Endothelial cell (in vitro differentiated cells): ENCODE data around the gene TIGD4. TPM values are rescaled to one million over a fixed set of nuclear protein-coding genes. Genes with fewer than 3 reads are reported as not detected.

Experiments used
- DNase-seq: peaks from one replicate; pipeline ENCODE4 v3.0.0; 2021; ENCODE audit warnings: low spot score
- H3K27ac Mint-ChIP-seq: one replicate; pipeline ENCODE4 v1.8.0; 2021; ENCODE audit warnings: mixed read lengths, inconsistent platforms; ENCODE audit not compliant: unreplicated experiment
- H3K27me3 Mint-ChIP-seq: one replicate; pipeline ENCODE4 v1.8.0; 2021; ENCODE audit warnings: mild to moderate bottlenecking, moderate library complexity, mixed read lengths, inconsistent platforms; ENCODE audit not compliant: unreplicated experiment
- H3K36me3 Mint-ChIP-seq: one replicate; pipeline ENCODE4 v1.8.0; 2021; ENCODE audit warnings: mild to moderate bottlenecking, low read depth, mixed read lengths, inconsistent platforms; ENCODE audit not compliant: unreplicated experiment
- H3K4me1 Mint-ChIP-seq: one replicate; pipeline ENCODE4 v1.8.0; 2021; ENCODE audit warnings: mild to moderate bottlenecking, mixed read lengths, inconsistent platforms; ENCODE audit not compliant: unreplicated experiment
- H3K4me3 Mint-ChIP-seq: one replicate; pipeline ENCODE4 v1.8.0; 2021; ENCODE audit warnings: mild to moderate bottlenecking, mixed read lengths, inconsistent platforms; ENCODE audit not compliant: unreplicated experiment
- H3K9me3 Mint-ChIP-seq: one replicate; pipeline ENCODE4 v1.8.0; 2021; ENCODE audit warnings: mixed read lengths, inconsistent platforms; ENCODE audit not compliant: unreplicated experiment
- long read RNA-seq: library from polyadenylated mRNA; unstranded; transcript quantifications from one replicate; pipeline ENCODE4 v2.0.0, GENCODE V29; 2020; ENCODE audit not compliant: unreplicated experiment
- total RNA-seq: library from RNA; stranded (reverse); fragmentation: NEBNext Ultra II Directional; extraction: Animal tissue kit (Norgen Biotek cat#: 25700); gene quantifications from one replicate; pipeline ENCODE4 v1.2.1, GENCODE V29; 2021; ENCODE audit not compliant: unreplicated experiment
- TF ChIP-seq, protein P1 (sequence below): fragments of 200-600 bp; sonication (generic); IDR thresholded peaks from one replicate; pipeline ENCODE4 v1.5.0; 2021; ENCODE audit warnings: antibody characterized with exemption; ENCODE audit not compliant: unreplicated experiment

The TIGD4 gene
- total RNA-seq = 1.3 TPM
- long read RNA-seq = 0 reads

DNA sequence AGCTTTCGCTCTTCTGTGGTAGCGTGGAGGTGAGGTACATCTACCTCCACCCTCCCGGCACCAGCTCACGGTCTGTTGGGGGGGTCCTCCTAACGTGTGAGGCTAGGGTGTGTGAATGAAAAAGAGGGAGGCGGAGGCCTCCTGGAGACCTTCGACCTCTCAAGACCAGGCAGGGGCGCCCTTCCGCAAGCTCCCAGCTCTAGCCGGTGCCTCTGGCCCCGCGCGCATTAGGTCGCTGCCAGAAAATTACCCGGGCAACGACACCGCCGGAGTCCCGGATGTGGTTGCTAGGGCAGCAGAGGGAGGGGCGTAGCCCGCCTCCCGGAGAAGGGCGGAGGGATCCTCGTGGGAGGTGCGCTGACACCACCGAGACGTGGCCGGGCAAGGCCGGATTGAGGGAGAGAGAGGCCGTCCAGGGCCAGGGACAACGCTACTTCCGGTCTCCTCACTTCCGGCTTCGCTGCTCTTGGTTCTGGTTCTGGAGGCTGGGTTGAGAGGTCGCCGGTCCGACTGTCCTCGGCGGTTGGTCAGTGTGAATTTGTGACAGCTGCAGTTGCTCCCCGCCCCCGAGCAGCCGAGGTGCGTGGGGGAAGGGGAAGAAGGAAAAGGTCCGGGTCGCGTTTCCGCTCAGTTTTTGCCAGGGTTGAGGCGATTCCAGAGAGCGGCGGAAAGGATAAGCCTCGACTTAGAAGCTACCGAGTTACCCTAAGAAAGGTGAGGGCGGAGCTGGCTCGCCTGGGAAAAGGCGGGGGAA, at the start of gene TIGD4, which contains the start of gene ARFIP1:
Gene TIGD4 (minus strand): TSS at position 218 of the 754 bp plus-strand sequence. CDS start 8,726 bp downstream, outside the sequence.
Gene ARFIP1 (plus strand): TSS at position 442 of the 754 bp plus-strand sequence. CDS start 49,680 bp downstream, outside the sequence.
- DNase-seq = peak; percentile 97
- Mint-ChIP-seq H3K36me3 (peaks cover 5% of the 10 kb centered on the region), H3K9me3 (no peaks in the 10 kb centered on the region), H3K27me3 (peaks cover 19% of the 10 kb centered on the region), H3K4me3 (peak within 1 kb of the TSS; percentile 93), H3K27ac (peak within 1 kb of the TSS; percentile 96), H3K4me1 (peaks cover 45% of the 10 kb centered on the region)
- TF ChIP-seq, protein P1, sequence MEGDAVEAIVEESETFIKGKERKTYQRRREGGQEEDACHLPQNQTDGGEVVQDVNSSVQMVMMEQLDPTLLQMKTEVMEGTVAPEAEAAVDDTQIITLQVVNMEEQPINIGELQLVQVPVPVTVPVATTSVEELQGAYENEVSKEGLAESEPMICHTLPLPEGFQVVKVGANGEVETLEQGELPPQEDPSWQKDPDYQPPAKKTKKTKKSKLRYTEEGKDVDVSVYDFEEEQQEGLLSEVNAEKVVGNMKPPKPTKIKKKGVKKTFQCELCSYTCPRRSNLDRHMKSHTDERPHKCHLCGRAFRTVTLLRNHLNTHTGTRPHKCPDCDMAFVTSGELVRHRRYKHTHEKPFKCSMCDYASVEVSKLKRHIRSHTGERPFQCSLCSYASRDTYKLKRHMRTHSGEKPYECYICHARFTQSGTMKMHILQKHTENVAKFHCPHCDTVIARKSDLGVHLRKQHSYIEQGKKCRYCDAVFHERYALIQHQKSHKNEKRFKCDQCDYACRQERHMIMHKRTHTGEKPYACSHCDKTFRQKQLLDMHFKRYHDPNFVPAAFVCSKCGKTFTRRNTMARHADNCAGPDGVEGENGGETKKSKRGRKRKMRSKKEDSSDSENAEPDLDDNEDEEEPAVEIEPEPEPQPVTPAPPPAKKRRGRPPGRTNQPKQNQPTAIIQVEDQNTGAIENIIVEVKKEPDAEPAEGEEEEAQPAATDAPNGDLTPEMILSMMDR = no peak

DNA sequence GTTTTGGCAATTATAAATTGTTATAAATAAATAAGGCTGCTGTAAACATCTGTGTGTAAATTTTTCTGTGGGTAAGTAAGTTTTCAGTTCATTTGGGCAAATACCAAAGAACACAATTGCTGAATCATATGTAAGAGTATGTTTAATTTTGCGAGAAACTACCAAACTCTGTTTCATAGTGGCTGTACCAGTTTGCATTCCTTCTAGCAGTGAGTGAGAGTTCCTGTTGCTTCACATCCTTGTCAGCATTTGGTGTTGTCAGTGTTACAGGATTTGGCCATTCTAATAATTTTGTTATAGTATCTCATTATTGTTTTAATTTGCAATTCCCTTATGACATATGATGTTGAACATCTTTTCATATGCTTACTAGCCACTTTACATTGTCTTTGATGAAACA, 48.6 kb upstream of the TIGD4 start:
- Mint-ChIP-seq H3K27ac (no peak overlapping the region), H3K4me1 (no peaks in the 10 kb centered on the region), H3K36me3 (peaks cover 25% of the 10 kb centered on the region), H3K9me3 (no peaks in the 10 kb centered on the region), H3K4me3 (no peak overlapping the region), H3K27me3 (peaks cover 2% of the 10 kb centered on the region)
- no peak for DNase-seq
- TF ChIP-seq, protein P1 = no peak

DNA sequence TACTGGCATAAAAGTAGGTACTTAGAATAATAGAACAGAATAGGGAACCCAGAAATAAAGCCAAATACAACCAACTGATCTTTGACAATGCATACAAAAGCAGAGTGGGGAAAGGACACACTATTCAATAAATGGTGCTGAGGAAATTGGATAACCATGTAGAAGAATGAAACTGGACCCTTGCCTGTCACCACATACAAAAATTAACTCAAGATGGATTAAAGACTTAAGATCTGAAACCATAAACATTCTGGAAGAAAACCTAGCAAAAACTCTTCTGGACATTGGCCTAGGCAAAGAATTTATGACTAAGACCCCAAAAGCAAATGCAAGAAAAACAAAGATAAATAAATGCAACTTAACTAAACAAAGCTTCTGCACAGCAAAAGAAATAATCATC, 45.8 kb upstream of the TIGD4 start:
- TF ChIP-seq, protein P1 = no peak
- H3K36me3 Mint-ChIP-seq = peaks cover 41% of the 10 kb centered on the region
- peaks cover 7% of the 10 kb centered on the region for H3K4me1 Mint-ChIP-seq
- no peak overlapping the region for H3K4me3 Mint-ChIP-seq
- peaks cover 2% of the 10 kb centered on the region for H3K27me3 Mint-ChIP-seq
- no peak for DNase-seq
- H3K9me3 Mint-ChIP-seq = no peaks in the 10 kb centered on the region
- H3K27ac Mint-ChIP-seq = no peak overlapping the region

DNA sequence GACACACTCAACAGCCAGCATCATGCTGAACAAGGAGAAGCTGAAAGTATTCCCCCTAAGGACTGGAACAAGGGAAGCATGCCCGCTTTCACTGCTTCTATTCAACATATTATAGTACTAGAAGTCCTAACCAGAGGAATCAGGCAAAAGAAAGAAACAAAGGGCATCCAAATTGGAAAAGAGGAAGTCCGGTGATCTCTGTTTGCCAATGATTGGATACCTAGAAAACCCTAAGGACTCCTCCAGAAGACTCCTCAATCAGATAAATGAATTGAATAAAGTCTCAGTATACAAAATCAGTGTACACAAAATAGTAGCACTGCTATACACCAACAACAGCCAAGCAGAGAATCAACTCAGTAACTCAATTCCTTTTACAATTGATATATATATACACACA, 45.0 kb upstream of the TIGD4 start:
- Mint-ChIP-seq H3K27ac (no peak overlapping the region), H3K27me3 (peaks cover 2% of the 10 kb centered on the region), H3K4me1 (peaks cover 13% of the 10 kb centered on the region), H3K9me3 (no peaks in the 10 kb centered on the region), H3K4me3 (no peak overlapping the region), H3K36me3 (peaks cover 49% of the 10 kb centered on the region)
- TF ChIP-seq, protein P1 = no peak
- no peak for DNase-seq

DNA sequence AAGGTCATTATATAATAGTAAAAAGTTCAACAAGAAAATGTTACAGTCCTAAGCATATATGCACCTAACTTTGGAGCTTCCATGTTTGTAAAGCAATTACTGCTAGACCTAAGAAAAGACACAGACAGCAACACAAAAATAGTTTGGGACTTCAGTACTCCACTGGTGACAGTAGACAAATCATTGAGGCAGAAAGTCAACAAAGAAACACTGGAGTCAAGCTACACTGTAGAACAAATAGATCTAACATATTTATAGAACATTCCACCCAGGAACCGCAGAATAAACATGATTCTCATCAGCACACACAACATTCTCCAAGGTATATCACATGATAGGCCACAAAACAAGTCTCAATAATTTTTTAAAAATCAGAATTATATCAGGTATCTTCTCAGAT, 42.8 kb upstream of the TIGD4 start:
- TF ChIP-seq, protein P1 = no peak
- DNase-seq = no peak
- Mint-ChIP-seq H3K9me3 (no peaks in the 10 kb centered on the region), H3K27me3 (peaks cover 5% of the 10 kb centered on the region), H3K36me3 (peaks cover 55% of the 10 kb centered on the region), H3K4me1 (peaks cover 25% of the 10 kb centered on the region), H3K27ac (no peak overlapping the region), H3K4me3 (no peak overlapping the region)
